NCI-H2227 (cell line): ENCODE data around the gene HTRA2.
"Not testable (repeated sequence)": the region's sequence is repeated elsewhere in the genome, so short reads cannot be mapped to it uniquely, and the experiment has no call there.

Experiments
- DNase-seq: peaks from one replicate; lab custom pipeline; 2025; ENCODE audit not compliant: unreplicated experiment; lab: John Stamatoyannopoulos, UW

Gene HTRA2

GRCh38 chr2:74559912-74560311, 30.2 kb downstream of the HTRA2 start:
- no peak for DNase-seq

- DNase-seq, result no peak
Measured at GRCh38 chr2:74560591-74560990, 30.9 kb downstream of the HTRA2 start.

GRCh38 chr2:74561022-74561421, 31.3 kb downstream of the HTRA2 start:
- not testable (repeated sequence) for DNase-seq

GRCh38 chr2:74562126-74562775, 32.5 kb downstream of the HTRA2 start:
- DNase-seq, result no peak

GRCh38 chr2:74564222-74564621, 34.5 kb downstream of the HTRA2 start:
- DNase-seq, result no peak

DNA sequence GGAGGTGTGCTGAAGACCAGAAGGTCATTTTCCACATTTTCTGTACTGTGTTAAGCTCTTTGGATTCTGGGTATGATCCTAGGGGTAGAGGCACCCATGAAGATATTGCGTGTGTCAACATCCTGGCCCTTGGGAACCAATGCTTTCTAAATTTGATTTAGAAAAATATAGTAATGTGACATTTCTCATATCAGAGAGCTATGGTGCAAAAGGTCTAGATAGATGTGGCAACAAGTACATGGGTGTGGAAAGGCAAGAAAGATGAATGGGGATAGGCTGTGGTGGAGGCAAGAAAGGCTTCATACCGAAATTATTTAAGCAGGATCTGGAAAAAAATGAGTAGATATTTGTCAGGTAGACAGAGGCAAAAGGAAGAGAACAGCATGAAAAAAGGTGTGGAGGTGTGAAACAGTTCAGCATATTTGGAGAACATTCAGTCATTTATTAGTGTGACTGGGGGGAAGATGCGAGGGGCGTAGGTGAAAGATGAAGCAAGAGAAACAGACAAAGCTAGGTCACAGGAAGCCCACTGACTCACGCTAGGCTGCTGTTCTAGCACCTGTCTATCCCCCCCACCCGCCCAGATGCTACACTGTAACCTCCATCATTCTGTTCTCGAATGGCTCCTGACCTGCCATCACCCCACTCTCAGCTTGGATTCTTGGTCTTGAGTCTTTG, 36.5 kb downstream of the HTRA2 start:
- DNase-seq, result no peak

DNA sequence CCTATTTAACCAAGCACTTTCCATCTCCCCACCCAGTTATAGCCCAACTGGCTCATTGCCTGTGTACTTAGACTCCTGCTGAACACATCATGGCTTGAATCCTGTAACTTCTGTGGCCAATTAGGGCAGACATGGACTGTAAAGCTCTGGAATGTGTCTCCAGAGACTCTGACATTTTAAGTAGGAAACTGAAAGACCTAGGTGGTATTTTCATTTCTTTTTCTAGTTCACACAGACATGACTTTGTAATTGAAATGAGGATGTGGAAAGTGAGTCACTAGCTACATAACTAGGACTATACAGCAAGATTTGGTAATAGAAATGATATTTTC, 37.0 kb downstream of the HTRA2 start:
- no peak for DNase-seq

DNA sequence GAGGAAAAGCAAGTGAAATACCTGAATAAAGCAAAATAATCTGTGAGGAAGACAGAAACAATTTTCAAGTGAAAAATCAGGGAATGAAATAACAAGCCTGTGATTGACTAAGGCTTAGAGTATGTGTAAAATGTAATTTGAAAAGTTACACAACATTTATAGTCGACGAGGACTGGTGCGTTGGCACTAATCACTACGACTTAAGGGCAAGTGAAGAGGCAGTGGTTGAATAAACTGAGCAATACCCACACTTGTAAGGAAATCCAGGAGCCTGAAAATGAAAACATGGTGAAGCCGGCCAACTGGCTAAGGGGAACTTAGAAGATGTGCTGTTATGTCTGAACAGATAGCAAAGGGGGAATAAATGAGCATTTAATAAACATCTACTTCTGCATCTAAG, 38.1 kb downstream of the HTRA2 start:
- DNase-seq, result no peak

GRCh38 chr2:74569686-74570085, 40.0 kb downstream of the HTRA2 start:
- no peak for DNase-seq

DNA sequence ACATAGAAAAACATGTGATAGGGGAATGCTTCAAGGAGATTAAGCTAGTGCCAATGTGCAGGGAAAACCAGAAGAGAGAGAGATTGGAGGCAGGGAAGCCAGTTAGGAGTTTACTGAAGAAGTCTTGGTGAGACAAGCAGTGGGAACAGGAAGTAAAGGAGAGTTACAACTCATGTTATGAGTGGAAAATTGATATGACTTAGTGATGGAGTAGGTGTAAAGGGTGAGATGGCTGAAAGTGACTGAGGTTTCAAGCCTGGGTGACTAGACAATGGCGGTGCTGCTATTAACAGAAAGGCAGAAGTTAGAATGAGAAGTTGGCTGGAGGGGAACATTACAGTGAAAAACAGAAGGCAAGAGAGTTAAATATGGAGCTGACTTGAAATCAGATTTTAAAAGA, 41.3 kb downstream of the HTRA2 start:
- no peak for DNase-seq

DNA sequence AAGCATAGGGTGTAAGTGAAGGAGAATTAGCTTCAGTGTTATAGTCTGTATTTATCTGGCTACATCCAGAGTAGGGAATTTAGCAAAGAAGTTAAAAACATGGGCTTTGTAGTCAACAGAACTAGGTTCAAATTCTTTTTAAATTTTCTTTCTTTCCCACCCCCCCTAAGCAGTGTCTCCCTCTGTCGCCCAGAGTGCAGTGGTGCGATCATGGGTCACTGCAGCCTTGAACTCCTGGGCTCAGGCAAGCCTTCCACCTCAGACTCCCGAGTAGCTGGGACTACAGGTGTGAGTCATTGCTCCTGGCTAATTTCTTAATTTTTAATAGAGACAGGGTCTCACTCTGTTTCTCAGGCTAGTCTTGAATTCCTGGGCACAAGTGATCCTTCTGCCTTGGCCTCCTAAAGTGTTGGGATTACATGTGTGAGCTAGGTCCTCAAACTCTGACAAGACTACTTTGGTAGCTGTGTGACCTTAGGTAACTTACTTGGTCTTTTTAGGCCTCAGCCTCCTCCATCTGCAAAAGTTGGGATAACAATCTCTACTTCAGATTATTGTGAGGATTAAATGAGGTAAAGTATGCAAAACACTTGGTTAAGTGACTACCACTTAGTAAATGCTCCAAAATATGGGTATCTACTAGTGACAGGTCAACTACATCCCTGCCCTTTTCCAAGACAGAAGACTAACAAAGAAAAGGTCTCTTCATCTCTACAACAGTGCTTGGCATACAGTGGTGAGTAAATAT, 42.6 kb downstream of the HTRA2 start:
- no peak for DNase-seq

GRCh38 chr2:74573747-74574562, 44.2 kb downstream of the HTRA2 start:
- DNase-seq, result no peak

GRCh38 chr2:74575320-74575719, 45.6 kb downstream of the HTRA2 start:
- DNase-seq, result no peak

GRCh38 chr2:74576211-74576862, 46.6 kb downstream of the HTRA2 start:
- no peak for DNase-seq

DNA sequence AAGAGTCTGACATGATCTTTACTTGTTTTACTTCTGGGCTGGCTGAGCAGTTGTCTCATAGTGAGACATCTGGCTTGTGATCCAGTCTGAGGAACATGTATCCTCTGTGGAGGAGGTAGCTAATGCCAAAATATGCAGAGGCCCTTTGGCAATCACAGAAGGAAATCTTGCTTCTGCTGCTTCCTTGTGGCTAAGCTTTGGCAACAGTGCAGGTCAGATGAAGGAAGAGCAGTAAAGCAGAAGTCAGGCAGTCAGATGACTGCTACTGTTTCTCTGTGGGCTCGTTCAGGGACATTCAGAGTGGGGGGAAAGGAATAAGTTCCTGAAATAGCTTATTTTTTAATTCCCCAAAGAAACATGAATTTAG, 47.1 kb downstream of the HTRA2 start:
- DNase-seq, result no peak

- DNase-seq, result no peak
Measured at GRCh38 chr2:74577448-74577847, 47.7 kb downstream of the HTRA2 start.

- no peak for DNase-seq
Measured at GRCh38 chr2:74578408-74578807, 48.7 kb downstream of the HTRA2 start.

- DNase-seq, result no peak
Measured at GRCh38 chr2:74581463-74581862, 51.7 kb downstream of the HTRA2 start.

DNA sequence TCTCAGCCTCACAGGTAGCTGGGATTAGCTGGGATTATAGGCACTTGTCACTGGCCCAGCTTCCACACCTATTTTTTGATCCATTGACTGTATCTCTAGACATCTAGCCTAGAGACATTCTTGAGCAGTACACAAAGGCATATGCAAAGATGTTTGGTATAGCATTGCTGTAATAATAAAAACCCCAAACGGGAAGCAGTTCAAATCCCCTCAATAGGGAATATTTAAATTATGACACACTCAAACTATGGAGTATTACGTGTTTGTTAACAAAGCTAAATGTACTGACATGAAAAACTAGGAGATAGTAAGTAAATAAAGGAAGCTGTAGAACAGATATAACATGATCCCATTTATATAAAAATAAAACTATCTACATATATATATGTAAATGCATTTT, 52.5 kb downstream of the HTRA2 start:
- DNase-seq, result no peak
